OCI-M1 (cell line): ENCODE measurements around the gene CAMKMT.
A peak's percentile ranks its signal among the peaks of the same experiment; 100 is the strongest.

ENCODE experiments used
- DNase-seq: peaks from one replicate; lab custom pipeline; 2025; lab: John Stamatoyannopoulos, UW

The CAMKMT gene

GRCh38 chr2:44361330-44362206, at the start of gene CAMKMT, which contains the start of gene PREPL:
Gene CAMKMT (plus strand): TSS chr2:44361947.
Gene PREPL (minus strand): TSS chr2:44361494. CDS start chr2:44346342, 15,152 bp downstream.
- DNase-seq: peak; percentile 97

GRCh38 chr2:44314362-44314761, 47.4 kb upstream of the CAMKMT start:
- no peak for DNase-seq

- no peak for DNase-seq
Measured at GRCh38 chr2:44315945-44316344, 45.8 kb upstream of the CAMKMT start.

GRCh38 chr2:44320832-44321231, 40.9 kb upstream of the CAMKMT start:
- no peak for DNase-seq

- no peak for DNase-seq
Measured at GRCh38 chr2:44321360-44321759, 40.4 kb upstream of the CAMKMT start.

- DNase-seq: peak; percentile 79
Measured at GRCh38 chr2:44324971-44325426, 36.7 kb upstream of the CAMKMT start.

- no peak for DNase-seq
Measured at GRCh38 chr2:44325897-44326296, 35.9 kb upstream of the CAMKMT start.

- DNase-seq: no peak
Measured at GRCh38 chr2:44326548-44327264, 35.0 kb upstream of the CAMKMT start.

- no peak for DNase-seq
Measured at GRCh38 chr2:44328750-44329149, 33.0 kb upstream of the CAMKMT start.

GRCh38 chr2:44329343-44329742, 32.4 kb upstream of the CAMKMT start:
- no peak for DNase-seq

- DNase-seq: no peak
Measured at GRCh38 chr2:44330801-44331200, 30.9 kb upstream of the CAMKMT start.

GRCh38 chr2:44333994-44334393, 27.8 kb upstream of the CAMKMT start:
- DNase-seq: no peak

GRCh38 chr2:44335806-44336538, 25.8 kb upstream of the CAMKMT start:
- no peak for DNase-seq

- peak; percentile 39 for DNase-seq
Measured at GRCh38 chr2:44342854-44343253, 18.9 kb upstream of the CAMKMT start.

- no peak for DNase-seq
Measured at GRCh38 chr2:44347526-44347925, 14.2 kb upstream of the CAMKMT start.

GRCh38 chr2:44348400-44348799, 13.3 kb upstream of the CAMKMT start:
- no peak for DNase-seq

- no peak for DNase-seq
Measured at GRCh38 chr2:44349506-44349905, 12.2 kb upstream of the CAMKMT start.

GRCh38 chr2:44351088-44351487, 10.7 kb upstream of the CAMKMT start:
- DNase-seq: no peak

GRCh38 chr2:44351676-44352075, 10.1 kb upstream of the CAMKMT start:
- no peak for DNase-seq

GRCh38 chr2:44352510-44352909, 9.2 kb upstream of the CAMKMT start:
- no peak for DNase-seq

GRCh38 chr2:44354761-44355160, 7.0 kb upstream of the CAMKMT start:
- DNase-seq: no peak

- peak; percentile 13 for DNase-seq
Measured at GRCh38 chr2:44358503-44358902, 3.2 kb upstream of the CAMKMT start.
